PFSK-1 (cell line): ENCODE data around the gene PIGM.

ENCODE experiments used
- SIN3A ChIP-seq: IDR thresholded peaks from 2 replicates; pipeline ENCODE4 v1.6.1; 2012; ENCODE audit warnings: mild to moderate bottlenecking, low read length, moderate library complexity, borderline replicate concordance; ENCODE audit not compliant: insufficient read depth
- TAF1 ChIP-seq: IDR thresholded peaks from 2 replicates; pipeline ENCODE4 v1.6.1; 2012; ENCODE audit warnings: low read length, control low read depth, borderline replicate concordance; ENCODE audit not compliant: insufficient read depth

DNA sequence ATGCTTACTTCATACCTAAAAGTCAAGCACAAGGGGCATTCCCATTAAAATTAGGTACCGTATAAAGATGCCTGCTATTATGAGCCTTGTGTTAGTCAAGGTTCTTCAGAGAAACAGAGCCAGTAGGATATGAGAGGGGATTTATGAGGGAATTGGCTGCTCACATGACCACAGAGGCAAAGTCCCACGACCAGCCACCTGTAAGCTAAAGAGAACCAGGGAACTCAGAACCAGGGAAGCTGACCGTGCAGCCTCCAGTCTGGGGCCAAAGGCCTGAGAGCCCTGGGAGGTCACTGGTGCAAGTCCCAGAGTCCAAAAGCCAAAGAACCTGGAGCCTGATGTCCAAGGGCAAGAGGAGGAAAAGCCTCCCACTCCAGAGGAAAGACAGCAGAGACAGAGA is 20.0 kb downstream of the PIGM start:
- no peak for TF ChIP-seq SIN3A
- TF ChIP-seq TAF1: no peak
